GM21737 (cell line): Measurements from ENCODE around the gene HMGXB3.
A peak's percentile ranks its signal among the peaks of the same experiment; 100 is the strongest.
"Not testable (repeated sequence)": the region's sequence is repeated elsewhere in the genome, so short reads cannot be mapped to it uniquely, and the experiment has no call there.

Experiments
- ATAC-seq: cut with Tn5 transposase; IDR thresholded peaks from one replicate; pipeline ENCODE4 v1.9.1; 2021; ENCODE audit warnings: mild to moderate bottlenecking, moderate library complexity; ENCODE audit not compliant: unreplicated experiment

HMGXB3 gene

GRCh38 chr5:150017226-150018005 is 16.9 kb downstream of the HMGXB3 start:
- ATAC-seq = no peak

DNA sequence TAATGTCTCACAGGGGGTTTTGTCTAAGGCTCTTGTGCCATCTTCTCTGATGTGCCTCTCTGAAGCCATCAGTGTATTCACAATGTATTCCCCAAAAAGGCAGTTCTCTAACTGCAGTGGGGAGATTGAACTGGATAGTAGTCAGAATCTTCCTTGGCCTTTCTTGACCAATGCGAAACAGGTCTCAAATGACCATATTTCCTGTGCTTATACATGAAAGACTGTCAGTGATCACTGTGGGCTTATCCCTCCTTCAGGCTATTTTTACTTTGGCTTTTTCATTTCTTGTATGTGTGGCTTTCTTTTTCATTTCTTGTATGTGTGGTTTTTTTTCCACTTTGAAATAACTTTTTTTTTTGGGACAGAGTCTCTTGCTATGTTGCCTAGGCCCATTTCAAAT is 19.7 kb downstream of the HMGXB3 start:
- ATAC-seq = no peak

- no peak for ATAC-seq
Observed at GRCh38 chr5:150021491-150022157, 21.1 kb downstream of the HMGXB3 start.

- no peak for ATAC-seq
Observed at GRCh38 chr5:150022158-150022531, 21.6 kb downstream of the HMGXB3 start.

DNA sequence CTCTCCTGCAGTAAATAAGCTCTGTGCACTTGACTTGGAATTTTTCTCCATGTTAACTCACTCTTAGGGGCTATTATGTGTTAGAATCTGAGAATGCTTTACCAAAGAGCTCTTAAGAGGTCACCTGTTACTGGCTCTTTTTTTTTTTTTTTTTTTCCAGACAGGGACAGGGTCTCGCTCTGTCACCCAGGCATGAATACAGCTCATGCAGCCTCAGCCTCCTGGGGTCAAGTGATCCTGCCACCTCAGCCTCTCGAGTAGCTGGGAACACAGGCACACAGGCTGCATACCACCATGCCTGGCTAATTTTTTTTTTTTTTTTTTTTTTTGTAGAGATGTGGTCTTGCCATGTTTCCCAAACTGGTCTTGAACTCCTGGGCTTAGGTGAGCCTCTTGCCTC is 22.1 kb downstream of the HMGXB3 start:
- no peak for ATAC-seq

- no peak for ATAC-seq
Observed at GRCh38 chr5:150023136-150023535, 22.6 kb downstream of the HMGXB3 start.

- no peak for ATAC-seq
Observed at GRCh38 chr5:150024346-150024984, 23.9 kb downstream of the HMGXB3 start.

- ATAC-seq = no peak
Observed at GRCh38 chr5:150026682-150027172, 26.2 kb downstream of the HMGXB3 start.

- not testable (repeated sequence) for ATAC-seq
Observed at GRCh38 chr5:150028047-150028446, 27.5 kb downstream of the HMGXB3 start.

- ATAC-seq = no peak
Observed at GRCh38 chr5:150033334-150033733, 32.8 kb downstream of the HMGXB3 start.

GRCh38 chr5:150034662-150035061 is 34.1 kb downstream of the HMGXB3 start:
- no peak for ATAC-seq

- ATAC-seq = peak; percentile 80
Observed at GRCh38 chr5:150035139-150035895, 34.8 kb downstream of the HMGXB3 start.

DNA sequence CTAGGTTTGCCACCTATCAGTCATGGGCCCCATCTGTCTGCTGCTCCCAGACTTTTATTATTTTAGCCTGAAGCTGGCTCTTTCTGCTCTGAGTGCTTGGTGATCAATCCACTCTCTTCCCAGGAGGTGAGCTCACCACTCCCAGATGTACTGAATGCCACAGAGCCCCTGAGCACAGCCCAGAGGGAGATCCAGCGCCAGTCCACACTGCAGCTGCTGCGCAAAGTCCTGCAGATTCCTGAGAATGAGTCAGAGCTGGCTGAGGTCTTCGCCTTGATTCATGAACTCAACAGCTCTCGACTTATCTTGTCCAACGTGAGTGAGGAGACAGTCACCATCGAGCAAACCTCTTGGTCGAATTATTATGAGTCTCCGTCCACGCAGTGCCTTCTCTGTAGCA is 36.0 kb downstream of the HMGXB3 start:
- no peak for ATAC-seq

DNA sequence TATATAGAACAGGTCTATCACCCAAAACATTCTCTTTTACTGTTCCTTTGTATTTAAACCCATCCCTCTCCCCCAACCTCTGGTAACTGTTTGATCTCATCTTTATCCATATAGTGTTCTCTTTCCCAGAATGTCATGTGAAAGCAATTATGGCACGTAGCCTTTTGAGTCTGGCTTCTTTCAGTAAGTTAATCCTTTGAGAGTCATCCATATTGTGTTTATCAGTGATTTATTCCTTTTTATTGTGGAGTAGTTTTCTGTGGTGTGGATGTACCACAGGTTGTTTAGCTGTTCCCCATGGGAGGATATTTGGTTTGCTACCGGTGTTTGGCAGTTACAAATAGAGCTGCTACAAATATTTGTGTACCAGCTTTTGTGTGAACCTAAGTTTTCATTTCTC is 38.0 kb downstream of the HMGXB3 start:
- ATAC-seq = no peak

DNA sequence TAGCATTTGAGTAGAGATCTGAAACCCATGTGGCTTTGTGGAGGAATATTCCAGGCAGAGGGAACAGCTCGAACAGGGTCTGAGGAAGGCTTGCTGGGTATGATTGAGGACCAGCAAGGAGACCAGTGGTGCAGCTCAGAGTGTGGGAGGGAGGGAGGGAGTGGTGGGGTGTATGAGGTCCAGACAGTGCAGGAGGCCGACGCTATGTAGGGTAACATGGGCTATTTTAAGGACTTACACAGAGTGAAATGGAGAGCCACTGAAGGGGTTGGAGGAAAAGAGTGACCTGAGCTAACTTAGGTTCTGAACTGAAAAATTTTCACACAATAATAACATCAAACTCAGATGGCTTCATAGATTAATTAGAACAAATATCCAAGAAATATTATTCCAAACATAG is 41.9 kb downstream of the HMGXB3 start:
- no peak for ATAC-seq

DNA sequence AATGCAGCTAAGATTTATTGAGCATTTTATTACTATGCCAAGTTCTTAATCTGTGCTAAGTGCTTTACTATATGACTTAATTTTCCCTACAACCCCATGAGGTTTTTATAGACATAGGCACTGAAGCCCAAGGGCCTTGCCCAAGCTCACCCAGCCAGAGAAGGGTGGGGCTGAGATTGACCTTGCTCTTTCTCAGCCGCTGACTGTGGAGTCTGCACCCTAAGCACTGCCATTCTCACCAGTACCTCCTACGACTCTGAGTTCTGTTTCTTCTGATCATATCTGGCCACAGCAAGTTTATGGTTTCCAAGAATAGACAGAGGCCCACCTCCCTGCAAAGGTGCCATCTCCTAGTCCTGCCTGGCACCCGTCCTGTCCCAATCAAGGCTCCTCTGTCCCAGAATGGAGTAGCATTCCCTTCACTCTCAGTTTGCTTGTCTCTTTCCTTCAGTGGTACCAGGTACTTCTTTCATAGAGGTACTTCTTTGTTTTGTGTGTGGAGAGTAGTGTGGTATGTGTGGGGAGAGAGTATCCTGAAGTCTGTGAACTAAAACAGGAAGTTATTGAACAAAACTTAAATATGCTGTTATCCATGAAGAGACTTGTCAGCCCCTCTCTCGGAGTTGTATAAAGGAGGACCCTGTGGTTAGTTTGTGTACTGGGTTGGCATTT is 43.3 kb downstream of the HMGXB3 start:
- ATAC-seq = no peak

- no peak for ATAC-seq
Observed at GRCh38 chr5:150044329-150044681, 43.8 kb downstream of the HMGXB3 start.

- ATAC-seq = no peak
Observed at GRCh38 chr5:150044712-150045111, 44.2 kb downstream of the HMGXB3 start.

- no peak for ATAC-seq
Observed at GRCh38 chr5:150045549-150045948, 45.0 kb downstream of the HMGXB3 start.

GRCh38 chr5:150046031-150046430 is 45.5 kb downstream of the HMGXB3 start:
- ATAC-seq = no peak
